GM21515 (cell line): ENCODE measurements around the gene PRR5.

Experiments used
- ATAC-seq: cut with Tn5 transposase; IDR thresholded peaks from one replicate; pipeline ENCODE4 v1.9.1; 2021; ENCODE audit not compliant: unreplicated experiment

Gene PRR5

GRCh38 chr22:44691796-44692661 is 10.0 kb upstream of the PRR5 start:
- ATAC-seq = no peak

- no peak for ATAC-seq
These were observed 9.4 kb upstream of the PRR5 start for GRCh38 chr22:44692662-44693007.

GRCh38 chr22:44693145-44693544 is 8.9 kb upstream of the PRR5 start:
- no peak for ATAC-seq

GRCh38 chr22:44693756-44694155 is 8.2 kb upstream of the PRR5 start:
- ATAC-seq = no peak

GRCh38 chr22:44697423-44698141 is 4.4 kb upstream of the PRR5 start:
- no peak for ATAC-seq

- no peak for ATAC-seq
These were observed 3.2 kb upstream of the PRR5 start for GRCh38 chr22:44698531-44699421.

- no peak for ATAC-seq
These were observed 1.5 kb upstream of the PRR5 start for GRCh38 chr22:44700456-44700855.

- ATAC-seq = no peak
These were observed 715 bp upstream of the PRR5 start for GRCh38 chr22:44701187-44701790.

GRCh38 chr22:44702479-44703198 is 635 bp downstream of the PRR5 start:
- no peak for ATAC-seq

- no peak for ATAC-seq
These were observed 1.4 kb downstream of the PRR5 start for GRCh38 chr22:44703255-44703870.

- no peak for ATAC-seq
These were observed 2.4 kb downstream of the PRR5 start for GRCh38 chr22:44704159-44705021.

GRCh38 chr22:44705022-44705297 is 3.0 kb downstream of the PRR5 start:
- ATAC-seq = no peak

- ATAC-seq = no peak
These were observed 4.5 kb downstream of the PRR5 start for GRCh38 chr22:44706488-44706887.

- ATAC-seq = no peak
These were observed 5.2 kb downstream of the PRR5 start for GRCh38 chr22:44707178-44707577.

GRCh38 chr22:44707752-44708151 is 5.7 kb downstream of the PRR5 start:
- ATAC-seq = no peak

GRCh38 chr22:44709881-44710392 is 7.9 kb downstream of the PRR5 start:
- no peak for ATAC-seq

- no peak for ATAC-seq
These were observed 8.7 kb downstream of the PRR5 start for GRCh38 chr22:44710474-44711240.

GRCh38 chr22:44711241-44711560 is 9.2 kb downstream of the PRR5 start:
- ATAC-seq = no peak
